DMS53 treated with DMSO at 0.1 percent for 48 hours (cell line): Measurements from ENCODE around the gene HSPA1B.
"Not testable (repeated sequence)": the region's sequence is repeated elsewhere in the genome, so short reads cannot be mapped to it uniquely, and the experiment has no call there.

Experiments
- DNase-seq: peaks from one replicate; lab custom pipeline; 2025; ENCODE audit not compliant: unreplicated experiment; lab: John Stamatoyannopoulos, UW

Gene HSPA1B

GRCh38 chr6:31797588-31797987, 29.9 kb upstream of the HSPA1B start:
- DNase-seq = no peak

- no peak for DNase-seq
Observed at GRCh38 chr6:31799781-31800180, 27.8 kb upstream of the HSPA1B start.

- DNase-seq = not testable (repeated sequence)
Observed at GRCh38 chr6:31801031-31801927, 26.3 kb upstream of the HSPA1B start.

GRCh38 chr6:31805939-31806469, 21.5 kb upstream of the HSPA1B start:
- DNase-seq = no peak

GRCh38 chr6:31806470-31807272, 20.9 kb upstream of the HSPA1B start, which contains the start of gene LSM2:
TSS of gene LSM2 (minus strand) at chr6:31806966. CDS start at chr6:31806757, 209 bp downstream.
- DNase-seq = peak; percentile 94

GRCh38 chr6:31808599-31808998, 18.9 kb upstream of the HSPA1B start:
- not testable (repeated sequence) for DNase-seq

DNA sequence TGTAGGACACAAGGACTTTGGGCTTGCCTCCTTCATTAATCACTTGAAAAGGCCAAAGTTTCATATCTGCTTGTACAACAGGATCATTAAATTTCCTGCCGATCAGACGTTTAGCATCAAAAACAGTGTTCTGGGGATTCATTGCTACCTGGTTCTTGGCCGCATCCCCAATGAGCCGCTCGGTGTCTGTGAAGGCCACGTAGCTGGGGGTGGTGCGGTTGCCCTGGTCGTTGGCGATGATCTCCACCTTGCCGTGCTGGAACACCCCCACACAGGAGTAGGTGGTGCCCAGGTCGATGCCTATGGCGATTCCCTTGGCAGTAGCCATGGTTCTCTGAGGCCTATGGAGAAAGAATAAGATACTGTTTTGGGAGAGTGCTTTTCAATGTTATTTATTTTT, 15.9 kb upstream of the HSPA1B start:
- DNase-seq = no peak

DNA sequence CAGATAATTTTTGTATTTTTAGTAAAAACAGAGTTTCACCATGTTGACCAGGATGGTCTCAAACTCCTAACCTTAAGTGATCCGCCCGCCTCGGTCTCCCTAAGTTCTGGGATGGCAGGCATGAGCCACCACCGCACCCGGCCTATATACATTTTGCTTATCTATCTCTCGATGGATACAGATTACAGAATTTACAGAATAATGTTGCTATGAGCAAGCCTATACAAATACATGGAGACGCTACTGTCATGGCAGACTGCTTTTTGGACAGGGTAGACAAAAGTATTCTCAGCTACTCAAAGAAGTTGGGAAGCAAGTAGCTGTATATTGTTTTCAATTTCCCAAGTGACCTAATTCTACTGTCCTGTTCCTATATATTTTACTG, 14.1 kb upstream of the HSPA1B start:
- no peak for DNase-seq

GRCh38 chr6:31814677-31815024, 12.9 kb upstream of the HSPA1B start:
- DNase-seq = peak; percentile 92

- DNase-seq = peak; percentile 94
Observed at GRCh38 chr6:31815025-31815838, 12.3 kb upstream of the HSPA1B start, which contains the start of the genes HSPA1A and HSPA1L. TSS of gene HSPA1A (plus strand) at chr6:31815543. CDS start at chr6:31815757, 214 bp downstream. TSS of gene HSPA1L (minus strand) at chr6:31815283. CDS start at chr6:31811972, 3,311 bp downstream.

DNA sequence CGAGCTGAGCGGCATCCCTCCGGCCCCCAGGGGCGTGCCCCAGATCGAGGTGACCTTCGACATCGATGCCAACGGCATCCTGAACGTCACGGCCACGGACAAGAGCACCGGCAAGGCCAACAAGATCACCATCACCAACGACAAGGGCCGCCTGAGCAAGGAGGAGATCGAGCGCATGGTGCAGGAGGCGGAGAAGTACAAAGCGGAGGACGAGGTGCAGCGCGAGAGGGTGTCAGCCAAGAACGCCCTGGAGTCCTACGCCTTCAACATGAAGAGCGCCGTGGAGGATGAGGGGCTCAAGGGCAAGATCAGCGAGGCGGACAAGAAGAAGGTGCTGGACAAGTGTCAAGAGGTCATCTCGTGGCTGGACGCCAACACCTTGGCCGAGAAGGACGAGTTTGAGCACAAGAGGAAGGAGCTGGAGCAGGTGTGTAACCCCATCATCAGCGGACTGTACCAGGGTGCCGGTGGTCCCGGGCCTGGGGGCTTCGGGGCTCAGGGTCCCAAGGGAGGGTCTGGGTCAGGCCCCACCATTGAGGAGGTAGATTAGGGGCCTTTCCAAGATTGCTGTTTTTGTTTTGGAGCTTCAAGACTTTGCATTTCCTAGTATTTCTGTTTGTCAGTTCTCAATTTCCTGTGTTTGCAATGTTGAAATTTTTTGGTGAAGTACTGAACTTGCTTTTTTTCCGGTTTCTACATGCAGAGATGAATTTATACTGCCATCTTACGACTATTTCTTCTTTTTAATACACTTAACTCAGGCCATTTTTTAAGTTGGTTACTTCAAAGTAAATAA, 10.2 kb upstream of the HSPA1B start:
- not testable (repeated sequence) for DNase-seq

DNA sequence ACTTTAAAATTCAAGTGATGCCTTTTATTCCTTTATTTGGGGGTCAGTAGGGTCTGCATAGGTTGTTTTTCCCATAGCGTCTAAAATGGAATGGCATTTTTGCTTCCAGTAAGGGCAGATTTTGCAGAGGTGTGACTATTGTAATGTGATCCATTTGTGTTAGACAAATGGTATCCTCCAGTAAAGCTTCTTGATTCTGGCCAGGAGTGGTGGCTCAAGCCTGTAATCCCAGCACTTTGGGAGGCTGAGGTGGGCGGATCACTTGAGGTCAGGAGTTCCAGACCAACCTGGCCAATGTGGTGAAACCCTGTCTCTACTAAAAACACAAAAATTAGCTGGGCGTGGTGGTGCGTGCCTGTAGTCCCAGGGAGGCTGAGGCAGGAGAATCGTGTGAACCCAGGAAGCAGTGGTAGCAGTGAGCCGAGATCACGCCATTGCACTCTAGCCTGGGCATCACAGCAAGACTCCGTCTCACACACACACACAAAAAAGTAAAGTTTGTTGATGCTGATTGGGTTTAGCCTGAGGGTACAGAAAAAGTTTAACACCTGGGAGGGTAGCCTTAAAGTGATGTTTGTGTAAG, 9.5 kb upstream of the HSPA1B start:
- not testable (repeated sequence) for DNase-seq

DNA sequence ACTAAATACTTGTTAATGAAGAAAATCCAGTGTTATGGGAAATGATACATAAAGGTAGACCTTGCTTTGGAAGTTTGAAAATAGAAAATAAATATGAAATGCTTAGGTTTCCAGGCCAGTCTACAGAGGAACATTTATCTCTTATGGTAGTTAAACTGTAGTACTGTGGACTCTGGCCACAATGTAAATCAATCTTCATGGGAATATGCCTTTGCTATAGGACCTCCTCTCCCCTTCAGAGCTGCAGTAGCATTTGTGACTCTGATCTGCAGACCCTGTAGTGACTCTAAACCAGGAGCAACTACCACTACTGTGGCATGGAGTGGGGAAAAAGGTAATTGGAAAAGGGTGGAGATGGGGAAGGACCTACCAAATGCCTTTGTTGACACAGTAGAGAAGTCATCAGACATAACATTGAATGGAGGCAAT, 7.7 kb upstream of the HSPA1B start:
- DNase-seq = no peak

GRCh38 chr6:31820399-31820798, 7.1 kb upstream of the HSPA1B start:
- DNase-seq = not testable (repeated sequence)

GRCh38 chr6:31821301-31822035, 6.1 kb upstream of the HSPA1B start:
- DNase-seq = peak; percentile 63

- DNase-seq = peak; percentile 63
Observed at GRCh38 chr6:31822036-31822821, 5.3 kb upstream of the HSPA1B start.

DNA sequence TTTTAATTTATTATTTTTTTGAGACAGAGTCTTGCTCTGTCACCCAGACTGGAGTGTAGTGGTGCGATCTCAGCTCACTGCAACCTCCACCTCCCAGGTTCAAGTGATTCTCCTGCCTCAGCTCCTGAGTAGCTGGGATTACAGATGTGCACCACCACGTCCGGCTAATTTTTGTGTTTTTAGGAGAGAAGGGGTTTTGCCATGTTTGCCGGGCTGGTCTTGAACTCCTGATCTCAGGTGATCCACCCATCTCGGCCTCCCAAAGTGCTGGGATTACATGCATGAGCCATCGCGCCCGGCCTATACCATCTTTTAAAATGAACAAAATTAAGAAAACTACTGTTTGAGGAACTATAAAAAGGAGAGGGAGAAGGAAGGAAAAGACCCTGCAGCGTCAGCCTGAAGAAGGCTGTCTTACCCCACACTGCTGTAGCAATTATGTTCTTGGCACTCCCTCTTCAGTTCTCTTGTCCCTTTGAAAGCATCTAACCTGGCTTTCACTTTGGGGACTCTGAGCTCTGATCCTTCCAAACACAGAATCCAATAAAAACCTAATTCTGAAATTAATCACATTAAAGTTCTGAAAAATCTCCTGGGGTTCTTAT, 3.8 kb upstream of the HSPA1B start:
- not testable (repeated sequence) for DNase-seq

DNA sequence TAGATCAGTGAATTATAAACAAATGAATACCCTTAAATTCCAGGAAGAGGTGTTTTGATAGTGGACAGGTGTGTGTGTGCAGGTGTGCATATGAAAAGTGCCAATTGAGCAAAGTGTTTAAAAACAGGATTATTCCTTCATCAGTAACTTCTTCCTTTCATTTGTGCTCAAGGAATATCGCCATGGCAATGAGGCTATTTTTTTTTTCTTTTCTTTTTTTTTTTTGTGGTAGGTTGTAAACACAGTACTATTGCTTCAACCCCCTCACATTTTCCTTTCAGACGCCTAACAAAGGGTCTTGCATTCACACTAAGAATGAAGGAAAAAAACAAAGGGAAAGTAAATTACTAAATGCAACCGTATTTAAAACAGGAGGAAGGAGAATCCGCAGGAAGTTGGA, 2.0 kb upstream of the HSPA1B start:
- DNase-seq = no peak
